Cortex of kidney (tissue), 1 donor: ENCODE measurements around the gene PIEZO1.
"Not testable (repeated sequence)": the region's sequence is repeated elsewhere in the genome, so short reads cannot be mapped to it uniquely, and the experiment has no call there.

ENCODE experiments used
- DNase-seq: peaks from one replicate; lab custom pipeline; 2025; lab: John Stamatoyannopoulos, UW

PIEZO1 gene

GRCh38 chr16:88805340-88805715, 20.3 kb upstream of the PIEZO1 start:
- no peak for DNase-seq

GRCh38 chr16:88804552-88805339, 19.7 kb upstream of the PIEZO1 start:
- no peak for DNase-seq

- DNase-seq: no peak
These were observed 19.1 kb upstream of the PIEZO1 start for GRCh38 chr16:88804173-88804551.

- no peak for DNase-seq
These were observed 18.4 kb upstream of the PIEZO1 start, which contains the start of gene CDT1 for GRCh38 chr16:88803264-88803987. TSS of gene CDT1 (plus strand) at chr16:88803789. CDS start at chr16:88803832, 43 bp downstream.

GRCh38 chr16:88800277-88800592, 15.2 kb upstream of the PIEZO1 start:
- no peak for DNase-seq

- DNase-seq: no peak
These were observed 14.7 kb upstream of the PIEZO1 start for GRCh38 chr16:88799569-88800276.

GRCh38 chr16:88798772-88799455, 13.9 kb upstream of the PIEZO1 start:
- no peak for DNase-seq

- DNase-seq: no peak
These were observed 13.1 kb upstream of the PIEZO1 start for GRCh38 chr16:88798073-88798472.

- no peak for DNase-seq
These were observed 11.3 kb upstream of the PIEZO1 start for GRCh38 chr16:88796278-88796677.

DNA sequence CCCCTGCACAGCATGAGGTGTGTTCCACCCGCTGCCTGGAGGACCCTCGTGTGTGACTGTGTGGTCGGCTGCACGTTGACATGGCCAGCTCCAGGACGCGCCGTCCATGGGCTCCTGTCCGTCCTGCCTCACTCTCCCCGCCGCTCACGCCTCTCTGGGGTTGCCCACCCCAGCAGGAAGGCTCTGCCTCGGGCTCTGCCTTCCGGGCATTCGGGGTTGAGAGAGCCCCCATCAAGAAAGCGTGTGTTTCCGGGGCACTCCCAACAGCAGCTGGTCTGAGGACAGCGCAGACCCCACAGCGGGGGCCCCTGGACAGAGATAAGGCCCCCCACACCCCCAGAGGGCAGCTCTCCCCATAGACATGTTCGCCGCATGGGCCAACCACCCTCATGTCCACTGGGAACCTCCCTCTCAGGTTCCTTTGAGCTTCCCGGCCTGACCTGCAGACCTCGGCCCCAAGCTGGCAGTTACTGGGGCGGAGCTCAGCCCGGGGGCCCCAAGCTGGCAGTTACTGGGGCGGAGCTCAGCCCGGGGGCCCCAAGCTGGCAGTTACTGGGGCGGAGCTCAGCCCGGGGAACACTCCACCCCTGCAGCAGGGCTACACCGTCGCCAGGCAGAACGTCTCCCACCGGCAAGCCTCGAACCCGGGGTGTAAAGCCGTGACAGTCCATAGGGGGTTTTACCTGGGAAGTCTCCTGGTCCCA, 8.4 kb upstream of the PIEZO1 start:
- no peak for DNase-seq

DNA sequence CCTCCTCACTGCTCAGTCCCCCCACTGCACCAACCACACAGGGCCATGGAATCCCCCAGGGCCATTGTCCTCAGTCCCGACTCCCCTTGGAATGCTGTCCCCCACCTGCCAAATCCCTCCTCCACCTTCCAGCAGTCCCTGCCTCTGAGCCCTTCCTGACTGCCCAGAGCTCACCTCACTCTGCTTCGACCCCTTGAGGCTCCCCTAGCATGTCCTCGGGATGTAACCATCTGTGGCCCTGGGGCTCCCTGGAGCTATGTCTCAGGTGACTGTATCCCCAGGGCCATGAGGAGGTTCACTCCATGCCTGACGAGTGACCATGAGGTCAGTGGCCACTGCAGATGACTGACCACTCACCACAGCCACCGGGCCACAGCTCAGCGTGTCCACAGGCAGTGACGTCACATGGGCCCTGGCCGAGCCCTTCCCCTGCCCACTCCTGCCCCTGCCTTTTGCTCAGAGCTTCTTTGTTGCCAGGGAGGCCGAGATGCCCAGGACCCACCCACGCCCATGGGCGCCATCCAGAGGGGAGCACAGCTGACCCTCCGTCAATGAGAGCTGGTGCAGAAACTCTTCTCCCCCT, 7.7 kb upstream of the PIEZO1 start:
- no peak for DNase-seq

DNA sequence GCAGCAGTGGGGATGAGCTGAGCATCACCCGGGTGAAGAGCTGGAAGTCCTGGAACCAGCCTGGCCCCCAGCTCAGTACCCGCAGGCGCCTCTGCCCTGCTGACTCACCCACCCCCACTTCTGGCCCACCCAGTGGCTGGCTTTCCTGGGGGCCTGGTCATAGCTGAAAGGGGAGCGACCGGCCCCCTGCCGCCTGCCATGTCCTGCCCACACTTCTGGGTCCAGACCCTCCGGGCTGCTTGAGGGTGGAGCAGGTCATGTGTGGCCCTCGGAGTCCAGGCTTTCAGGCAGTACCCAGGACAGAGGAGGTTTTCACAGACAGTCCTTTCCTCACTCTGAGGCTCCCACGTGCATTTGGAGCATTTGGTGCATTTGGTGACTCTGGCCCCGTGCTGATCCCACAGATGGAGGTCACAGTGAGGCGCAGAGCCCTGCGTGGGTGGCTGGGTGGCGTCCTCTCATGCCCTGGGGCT, 7.1 kb upstream of the PIEZO1 start:
- no peak for DNase-seq

DNA sequence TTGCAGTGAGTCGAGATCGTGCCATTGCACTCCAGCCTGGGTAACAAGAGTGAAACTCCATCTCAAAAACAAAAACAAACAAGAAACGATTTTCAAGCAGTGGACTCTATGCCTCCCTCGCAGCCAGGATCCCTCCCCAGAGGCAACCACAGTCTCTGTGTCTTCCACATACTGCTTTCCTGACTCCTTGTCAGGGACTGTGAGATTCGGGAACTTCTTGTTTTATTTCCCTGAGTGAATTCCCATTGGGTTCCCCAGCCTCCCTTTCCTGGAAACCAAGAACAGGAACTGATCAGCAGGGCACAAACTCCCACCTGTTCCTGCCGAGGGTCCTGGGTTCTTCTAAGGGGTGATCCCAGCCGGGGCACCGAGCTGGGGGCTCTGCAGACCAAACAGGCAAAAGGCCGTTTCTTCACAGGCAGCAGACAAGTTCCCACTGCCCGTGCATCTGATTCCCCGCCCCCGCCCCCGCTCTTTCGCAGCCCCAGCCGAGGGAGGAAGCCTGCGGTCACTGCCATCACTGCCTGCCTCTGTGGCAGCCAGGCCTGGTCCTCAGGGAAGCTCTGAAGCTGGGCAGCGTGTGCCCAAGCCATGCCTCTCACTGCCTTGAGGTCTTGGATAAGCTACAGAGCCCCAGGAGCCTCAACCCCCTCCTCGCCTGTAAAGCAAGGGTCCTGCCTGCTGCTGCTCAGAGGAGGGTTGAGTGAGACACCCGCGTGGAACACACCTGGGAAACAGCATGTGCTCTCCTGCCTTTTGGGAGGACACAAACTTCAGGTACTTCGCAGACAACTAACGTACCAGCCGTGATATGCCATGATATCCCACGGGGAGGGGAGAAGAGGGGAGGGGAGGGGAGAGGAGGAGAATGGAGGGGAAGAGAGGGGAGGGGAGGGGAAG, 5.5 kb upstream of the PIEZO1 start:
- no peak for DNase-seq

DNA sequence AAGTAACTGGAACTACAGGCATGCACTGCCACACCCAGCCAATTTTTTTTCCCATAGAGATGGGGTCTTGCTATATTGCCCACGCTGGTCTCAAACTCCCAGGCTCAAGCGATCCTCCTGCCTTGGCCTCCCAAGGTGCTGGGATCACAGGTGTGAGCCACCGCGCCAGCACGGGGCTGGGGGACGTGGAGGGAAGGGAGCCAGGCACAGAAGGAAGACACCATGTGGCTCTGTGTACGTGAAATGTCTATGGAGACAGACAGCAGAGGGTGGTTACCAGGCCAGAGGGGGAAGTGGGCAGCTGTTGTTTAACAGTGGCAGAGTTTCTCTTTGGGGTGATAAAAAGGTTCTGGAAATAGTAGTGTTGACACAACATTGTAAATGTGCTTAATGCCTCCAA, 4.6 kb upstream of the PIEZO1 start:
- DNase-seq: no peak

DNA sequence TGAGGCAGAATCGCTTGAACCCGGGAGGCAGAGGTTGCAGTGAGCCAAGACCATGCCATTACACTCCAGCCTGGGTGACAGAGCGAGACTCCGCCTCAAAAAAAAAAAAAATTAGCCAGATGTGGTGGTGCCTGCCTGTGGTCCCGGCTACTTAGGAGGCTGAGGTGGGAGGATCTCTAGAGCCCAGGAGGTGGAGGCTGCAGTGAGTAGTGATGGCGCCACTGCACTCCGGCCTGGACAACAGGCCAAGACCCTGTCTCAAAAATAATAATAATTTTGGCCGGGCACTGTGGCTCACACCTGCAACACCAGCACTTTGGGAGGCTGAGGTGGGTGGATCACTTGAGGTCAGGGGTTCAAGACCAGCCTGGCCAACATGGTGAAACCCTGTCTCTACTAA, 3.7 kb upstream of the PIEZO1 start:
- DNase-seq: not testable (repeated sequence)

- DNase-seq: no peak
These were observed 2.7 kb upstream of the PIEZO1 start for GRCh38 chr16:88787579-88788314.

GRCh38 chr16:88784856-88785105, 239 bp downstream of the PIEZO1 start:
- DNase-seq: no peak

DNA sequence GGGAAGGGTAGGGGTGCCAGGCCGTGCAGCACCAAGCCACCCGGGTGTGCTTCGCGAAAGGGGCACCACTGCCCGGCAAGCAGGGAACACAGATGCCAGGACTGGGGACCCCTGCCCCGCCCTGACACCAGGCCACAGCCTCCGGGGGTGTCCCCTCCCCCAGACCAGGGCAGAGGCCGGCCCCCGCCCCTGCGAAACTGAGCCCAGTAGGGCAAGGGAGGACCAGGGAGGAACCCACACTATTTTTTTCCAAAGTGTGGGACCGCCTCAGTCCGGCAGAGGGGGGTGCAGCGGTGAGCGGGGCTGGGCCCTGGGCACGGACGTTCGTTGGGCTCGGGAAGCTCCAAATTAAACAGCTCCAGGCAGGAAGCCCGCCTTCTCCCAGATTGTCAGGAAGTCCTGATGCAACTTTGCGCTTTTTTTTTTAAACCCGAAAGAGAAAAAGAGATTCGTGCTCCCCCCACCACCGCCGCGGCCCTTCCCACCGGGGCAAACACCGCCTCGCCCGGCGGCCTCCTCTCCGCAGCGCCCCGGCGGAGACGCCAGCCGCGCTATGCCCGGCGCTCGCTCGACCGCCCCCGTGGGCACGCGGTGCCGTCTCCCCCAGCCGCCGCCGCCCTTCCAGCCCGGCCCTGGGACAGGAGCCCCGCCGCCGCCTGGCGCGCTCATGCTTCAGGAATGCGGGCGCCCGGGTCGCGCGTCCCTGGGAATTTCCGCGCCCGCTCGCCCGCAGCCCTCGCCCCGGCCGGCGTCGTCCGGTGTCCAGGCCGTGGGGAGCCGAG, 755 bp downstream of the PIEZO1 start:
- DNase-seq: no peak
